Gastroesophageal sphincter (tissue), 3 donors: ENCODE measurements around the gene KIFAP3.

ENCODE experiments used
- CTCF ChIP-seq, 4 experiments: fragments of 200-600 bp in 2 of 4; fragments of 450-650 bp in 2 of 4; sonication (generic) in 1 of 4; IDR thresholded peaks; one replicate each; pipeline ENCODE4 v1.5.1; 2017 to 2019; ENCODE audit warnings: antibody characterized with exemption in 4 of 4, mild to moderate bottlenecking in 2 of 4, moderate library complexity in 2 of 4
- POLR2A ChIP-seq, 2 donors: fragments of 450-650 bp; IDR thresholded peaks; one replicate each; pipeline ENCODE4 v1.6.1; 2017; ENCODE audit warnings: antibody characterized with exemption in 2 of 2, mild to moderate bottlenecking in 2 of 2, moderate library complexity in 1 of 2

GRCh38 chr1:169892176-169892926 lies 182.1 kb downstream of the KIFAP3 start:
- TF ChIP-seq POLR2A (IDR thresholded peaks at IDR 0.05) (no peak), CTCF (IDR thresholded peaks at IDR 0.05) (no peak)
